GM12891 (cell line): Measurements from ENCODE around the gene PXDN.

Experiments used
- POLR2A ChIP-seq: IDR thresholded peaks from 2 replicates; pipeline ENCODE4 v1.6.1; 2011; ENCODE audit warnings: low read depth, low read length, control low read depth
- POLR2AphosphoS5 ChIP-seq: IDR thresholded peaks from 2 replicates; pipeline ENCODE4 v1.6.1; 2011; ENCODE audit warnings: low read depth, low read length, control low read depth

GRCh38 chr2:1678609-1679008 is 65.7 kb downstream of the PXDN start:
- no peak for TF ChIP-seq POLR2A
- no peak for TF ChIP-seq POLR2AphosphoS5
